ENCODE measurements around the gene CES2.

CES2 gene

GRCh38 chr16:66940236-66940635, 4.9 kb downstream of the CES2 start:
- Histone ChIP-seq H3K9ac (ENCODE audit: low read length) (no peak overlapping the region), H3K27me3 (ENCODE audit: low read length) (no peaks in the 10 kb centered on the region), H4K20me1 (ENCODE audit: low read depth, low read length) (no peaks in the 10 kb centered on the region), H3K9me3 (ENCODE audit: insufficient read depth, low read length) (no peaks in the 10 kb centered on the region), H3K27ac (ENCODE audit: low read depth, low read length) (no peak overlapping the region), H3K36me3 (ENCODE audit: low read length) (no peaks in the 10 kb centered on the region), H3K4me2 (ENCODE audit: low read depth, low read length, poor library complexity, severe bottlenecking) (no peak overlapping the region), H3K79me2 (ENCODE audit: insufficient read depth, low read length) (no peaks in the 10 kb centered on the region), H2AFZ (ENCODE audit: low read depth, low read length, severe bottlenecking) (no peak overlapping the region), H3K9me2 (replicated peaks; ENCODE audit: insufficient read depth, low read length) (no peaks in the 10 kb centered on the region), H3K4me3 (ENCODE audit: insufficient read depth, low read length, poor library complexity, severe bottlenecking) (no peak overlapping the region), H3F3A (ENCODE audit: insufficient read depth) (no peaks in the 10 kb centered on the region)
- no peak for TF ChIP-seq EZH2phosphoT487 (conservative IDR thresholded peaks at IDR 0.05; ENCODE audit: low read length)
- TF ChIP-seq, protein P1, sequence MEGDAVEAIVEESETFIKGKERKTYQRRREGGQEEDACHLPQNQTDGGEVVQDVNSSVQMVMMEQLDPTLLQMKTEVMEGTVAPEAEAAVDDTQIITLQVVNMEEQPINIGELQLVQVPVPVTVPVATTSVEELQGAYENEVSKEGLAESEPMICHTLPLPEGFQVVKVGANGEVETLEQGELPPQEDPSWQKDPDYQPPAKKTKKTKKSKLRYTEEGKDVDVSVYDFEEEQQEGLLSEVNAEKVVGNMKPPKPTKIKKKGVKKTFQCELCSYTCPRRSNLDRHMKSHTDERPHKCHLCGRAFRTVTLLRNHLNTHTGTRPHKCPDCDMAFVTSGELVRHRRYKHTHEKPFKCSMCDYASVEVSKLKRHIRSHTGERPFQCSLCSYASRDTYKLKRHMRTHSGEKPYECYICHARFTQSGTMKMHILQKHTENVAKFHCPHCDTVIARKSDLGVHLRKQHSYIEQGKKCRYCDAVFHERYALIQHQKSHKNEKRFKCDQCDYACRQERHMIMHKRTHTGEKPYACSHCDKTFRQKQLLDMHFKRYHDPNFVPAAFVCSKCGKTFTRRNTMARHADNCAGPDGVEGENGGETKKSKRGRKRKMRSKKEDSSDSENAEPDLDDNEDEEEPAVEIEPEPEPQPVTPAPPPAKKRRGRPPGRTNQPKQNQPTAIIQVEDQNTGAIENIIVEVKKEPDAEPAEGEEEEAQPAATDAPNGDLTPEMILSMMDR (IDR thresholded peaks at IDR 0.05; ENCODE audit: insufficient read depth, low read length, poor library complexity, severe bottlenecking): no peak

- Histone ChIP-seq H4K20me1 (ENCODE audit: low read depth, low read length) (no peaks in the 10 kb centered on the region), H2AFZ (ENCODE audit: low read depth, low read length, severe bottlenecking) (no peak overlapping the region), H3K9ac (ENCODE audit: low read length) (no peak overlapping the region), H3K4me3 (ENCODE audit: insufficient read depth, low read length, poor library complexity, severe bottlenecking) (no peak overlapping the region), H3K9me3 (ENCODE audit: insufficient read depth, low read length) (no peaks in the 10 kb centered on the region), H3K4me2 (ENCODE audit: low read depth, low read length, poor library complexity, severe bottlenecking) (no peak overlapping the region), H3K79me2 (ENCODE audit: insufficient read depth, low read length) (no peaks in the 10 kb centered on the region), H3K27me3 (ENCODE audit: low read length) (no peaks in the 10 kb centered on the region), H3F3A (ENCODE audit: insufficient read depth) (no peaks in the 10 kb centered on the region), H3K27ac (ENCODE audit: low read depth, low read length) (no peak overlapping the region), H3K36me3 (ENCODE audit: low read length) (no peaks in the 10 kb centered on the region), H3K9me2 (replicated peaks; ENCODE audit: insufficient read depth, low read length) (no peaks in the 10 kb centered on the region)
- TF ChIP-seq EZH2phosphoT487 (conservative IDR thresholded peaks at IDR 0.05; ENCODE audit: low read length): no peak
- TF ChIP-seq, protein P1 (IDR thresholded peaks at IDR 0.05; ENCODE audit: insufficient read depth, low read length, poor library complexity, severe bottlenecking): no peak
These were observed 7.7 kb downstream of the CES2 start for GRCh38 chr16:66942981-66943380.

GRCh38 chr16:66943426-66944053, 8.2 kb downstream of the CES2 start:
- Histone ChIP-seq H3K27ac (ENCODE audit: low read depth, low read length) (no peak overlapping the region), H3F3A (ENCODE audit: insufficient read depth) (no peaks in the 10 kb centered on the region), H2AFZ (ENCODE audit: low read depth, low read length, severe bottlenecking) (no peak overlapping the region), H3K27me3 (ENCODE audit: low read length) (no peaks in the 10 kb centered on the region), H3K79me2 (ENCODE audit: insufficient read depth, low read length) (no peaks in the 10 kb centered on the region), H3K9me2 (replicated peaks; ENCODE audit: insufficient read depth, low read length) (no peaks in the 10 kb centered on the region), H3K9me3 (ENCODE audit: insufficient read depth, low read length) (no peaks in the 10 kb centered on the region), H3K4me3 (ENCODE audit: insufficient read depth, low read length, poor library complexity, severe bottlenecking) (no peak overlapping the region), H4K20me1 (ENCODE audit: low read depth, low read length) (no peaks in the 10 kb centered on the region), H3K4me2 (ENCODE audit: low read depth, low read length, poor library complexity, severe bottlenecking) (no peak overlapping the region), H3K9ac (ENCODE audit: low read length) (no peak overlapping the region), H3K36me3 (ENCODE audit: low read length) (no peaks in the 10 kb centered on the region)
- TF ChIP-seq, protein P1 (IDR thresholded peaks at IDR 0.05; ENCODE audit: insufficient read depth, low read length, poor library complexity, severe bottlenecking): no peak
- TF ChIP-seq EZH2phosphoT487 (conservative IDR thresholded peaks at IDR 0.05; ENCODE audit: low read length): no peak
